HG03442 (cell line): ENCODE measurements around the gene ANKRD30B.
"Not testable (repeated sequence)": the region's sequence is repeated elsewhere in the genome, so short reads cannot be mapped to it uniquely, and the experiment has no call there.

Experiments used
- ATAC-seq: cut with Tn5 transposase; IDR thresholded peaks from one replicate; pipeline ENCODE4 v1.9.1; 2021; ENCODE audit warnings: mild to moderate bottlenecking, moderate library complexity; ENCODE audit not compliant: unreplicated experiment

Gene ANKRD30B

DNA sequence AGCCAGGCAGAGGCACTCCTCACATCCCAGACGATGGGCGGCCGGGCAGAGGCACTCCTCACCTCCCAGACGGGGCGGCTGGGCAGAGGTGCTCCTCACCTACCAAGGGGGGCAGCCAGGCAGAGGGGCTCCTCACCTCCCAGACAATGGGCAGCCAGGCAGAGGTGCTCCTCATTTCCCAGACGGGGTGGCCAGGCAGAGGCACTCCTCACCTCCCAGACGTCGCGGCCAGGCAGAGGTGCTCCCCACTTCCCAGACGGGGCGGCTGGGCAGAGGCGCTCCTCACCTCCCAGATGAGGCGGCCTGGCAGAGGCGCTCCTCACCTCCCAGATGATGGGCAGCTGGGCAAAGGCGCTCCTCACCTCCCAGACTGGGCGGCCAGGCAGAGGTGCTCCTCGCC, 107.7 kb downstream of the ANKRD30B start:
- ATAC-seq = not testable (repeated sequence)

DNA sequence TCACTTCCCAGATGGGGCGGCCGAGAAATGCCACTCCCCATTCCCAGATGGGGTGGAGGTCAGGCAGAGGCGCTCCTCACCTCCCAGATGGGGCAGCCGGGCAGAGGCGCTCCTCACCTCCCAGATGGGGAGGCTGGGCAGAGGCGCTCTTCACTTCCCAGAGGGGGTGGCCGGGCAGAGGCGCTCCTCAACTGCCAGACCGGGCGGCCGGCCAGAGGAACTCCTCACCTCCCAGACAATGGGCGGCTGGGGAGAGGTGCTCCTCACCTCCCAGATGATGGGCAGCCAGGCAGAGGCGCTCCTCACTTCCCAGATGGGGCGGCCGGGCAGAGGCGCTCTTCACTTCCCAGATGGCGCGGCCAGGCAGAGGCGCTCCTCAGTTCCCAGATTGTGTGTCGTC, 108.3 kb downstream of the ANKRD30B start:
- not testable (repeated sequence) for ATAC-seq

DNA sequence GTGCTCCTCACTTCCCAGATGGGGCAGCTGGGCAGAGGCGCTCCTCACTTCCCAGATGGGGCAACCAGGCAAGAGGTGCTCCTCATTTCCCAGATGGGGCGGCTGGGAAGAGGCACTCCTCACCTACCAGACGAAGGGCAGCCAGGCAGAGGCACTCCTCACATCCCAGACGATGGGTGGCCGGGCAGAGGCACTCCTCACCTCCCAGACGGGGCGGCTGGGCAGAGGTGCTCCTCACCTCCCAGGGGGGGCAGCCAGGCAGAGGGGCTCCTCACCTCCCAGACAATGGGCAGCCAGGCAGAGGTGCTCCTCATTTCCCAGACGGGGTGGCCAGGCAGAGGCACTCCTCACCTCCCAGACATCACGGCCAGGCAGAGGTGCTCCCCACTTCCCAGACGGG, 110.5 kb downstream of the ANKRD30B start:
- not testable (repeated sequence) for ATAC-seq

DNA sequence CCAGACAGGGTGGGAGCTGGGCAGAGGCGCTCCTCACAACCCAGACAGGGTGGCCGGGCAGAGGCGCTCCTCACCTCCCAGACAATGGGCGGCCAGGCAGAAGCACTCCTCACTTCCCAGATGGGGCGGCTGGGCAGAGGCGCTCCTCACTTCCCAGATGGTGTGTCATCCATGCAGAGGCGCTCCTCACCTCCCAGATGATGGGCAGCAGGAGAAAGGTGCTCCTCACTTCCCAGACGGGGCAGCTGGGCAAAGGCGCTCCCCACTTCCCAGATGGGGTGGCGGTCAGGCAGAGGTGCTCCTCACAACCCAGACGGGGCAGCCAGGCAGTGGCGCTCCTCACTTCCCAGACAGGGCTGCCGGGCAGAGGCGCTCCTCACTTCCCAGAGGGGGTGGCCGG, 112.0 kb downstream of the ANKRD30B start:
- ATAC-seq = not testable (repeated sequence)

DNA sequence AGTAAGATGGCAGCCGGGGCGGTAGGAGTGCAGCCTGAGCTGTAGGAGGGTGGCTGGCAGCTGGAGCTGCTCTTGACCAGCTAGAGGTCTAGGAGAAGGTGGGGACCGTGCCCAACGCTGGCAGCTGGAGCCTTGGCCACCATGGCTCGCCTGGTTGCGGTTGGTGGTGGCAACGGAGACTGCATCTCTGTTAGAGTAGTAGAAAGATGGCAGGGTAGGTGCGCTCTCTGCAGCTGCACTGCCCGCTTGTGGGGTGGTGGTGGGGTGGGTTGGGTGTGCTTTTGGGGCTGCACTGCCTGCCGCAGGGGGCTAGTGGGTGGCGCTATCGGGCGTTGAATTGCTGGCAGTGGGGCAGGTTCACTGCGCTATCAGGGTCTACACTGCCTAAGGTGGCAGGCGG, 118.5 kb downstream of the ANKRD30B start:
- ATAC-seq = not testable (repeated sequence)

DNA sequence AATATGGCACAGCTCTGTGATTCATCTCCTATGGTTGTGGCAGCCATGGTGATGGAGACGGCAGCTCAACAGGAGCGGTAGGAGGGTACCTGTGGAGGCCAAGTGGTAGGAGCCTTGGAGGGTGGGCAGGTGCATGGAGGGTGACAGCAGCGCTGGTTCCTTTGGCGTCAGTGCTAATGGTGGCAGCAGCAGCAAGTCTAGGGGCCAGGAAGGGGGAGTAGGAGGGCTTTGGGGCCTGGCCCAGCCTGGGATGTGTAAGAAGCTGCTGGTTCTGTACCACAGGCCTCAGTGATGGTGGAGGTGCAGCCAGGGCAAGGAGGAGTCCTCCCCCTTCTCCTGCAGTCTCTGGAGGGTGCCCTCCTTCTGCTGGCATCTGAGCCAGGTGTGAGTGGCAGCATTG, 120.0 kb downstream of the ANKRD30B start:
- not testable (repeated sequence) for ATAC-seq

DNA sequence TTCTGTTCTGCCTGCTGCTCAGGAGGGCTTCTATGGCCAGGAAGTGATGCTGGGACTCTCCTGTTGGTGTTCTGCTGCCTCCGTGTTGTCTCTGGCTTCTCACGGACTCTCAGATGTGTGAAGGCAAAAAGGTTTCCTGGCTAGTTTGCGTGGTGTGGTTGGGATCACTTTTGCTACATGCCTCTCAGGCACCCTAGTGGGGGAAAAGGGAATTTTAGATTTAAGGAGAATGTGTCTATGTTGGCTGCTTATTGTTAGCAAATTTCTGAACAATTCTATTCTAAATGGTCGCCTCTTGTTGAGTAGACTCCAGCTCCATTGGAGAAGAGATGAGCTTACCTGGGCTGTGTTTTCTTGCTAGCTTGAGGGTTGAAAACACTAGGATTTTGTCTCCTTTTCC, 120.9 kb downstream of the ANKRD30B start:
- ATAC-seq = not testable (repeated sequence)

DNA sequence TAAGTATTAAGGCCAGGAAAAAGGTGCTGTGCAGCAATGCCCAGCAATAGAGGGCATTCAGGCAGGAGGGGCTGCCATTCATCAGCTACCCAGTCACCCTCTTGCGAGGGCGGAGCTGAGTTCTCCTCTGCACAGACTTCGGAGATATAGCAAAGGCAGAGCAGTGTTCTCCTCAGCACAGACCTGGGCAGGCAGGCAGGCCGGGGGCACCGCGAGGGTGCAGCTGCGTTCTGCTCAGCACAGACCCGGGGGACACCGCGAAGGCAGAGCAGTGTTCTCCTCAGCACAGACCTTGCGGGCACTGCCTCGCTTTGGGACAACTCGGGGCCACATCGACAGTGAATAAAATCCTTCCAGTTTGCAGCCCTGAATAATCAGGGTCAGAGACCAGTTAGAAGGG, 130.9 kb downstream of the ANKRD30B start:
- not testable (repeated sequence) for ATAC-seq

DNA sequence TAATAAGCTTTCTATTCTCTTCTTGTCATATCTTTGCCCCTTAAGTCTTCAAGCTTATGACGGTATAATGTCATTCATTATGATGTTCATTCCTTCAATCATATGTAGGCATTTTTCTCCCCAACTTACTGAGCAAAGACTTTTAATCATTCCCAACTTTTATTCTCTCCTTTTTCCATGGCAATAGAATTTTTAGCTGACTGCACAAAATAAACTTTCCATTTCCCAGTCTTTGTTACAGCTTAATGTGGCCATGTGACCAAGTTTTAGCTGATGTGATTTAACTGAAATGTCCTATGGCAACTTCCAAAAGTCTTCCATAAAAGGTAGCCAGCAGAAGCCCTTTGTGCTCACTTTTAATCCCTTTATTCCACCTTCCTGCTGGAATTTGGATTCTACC, 152.5 kb downstream of the ANKRD30B start:
- ATAC-seq = no peak
